Measurements from ENCODE around the gene UBASH3A. TPM values are rescaled to one million over a fixed set of nuclear protein-coding genes. Genes with fewer than 3 reads are reported as not detected.

Gene UBASH3A
- total and polyA plus RNA-seq, 2 experiments from 2014 or later = not detected

DNA sequence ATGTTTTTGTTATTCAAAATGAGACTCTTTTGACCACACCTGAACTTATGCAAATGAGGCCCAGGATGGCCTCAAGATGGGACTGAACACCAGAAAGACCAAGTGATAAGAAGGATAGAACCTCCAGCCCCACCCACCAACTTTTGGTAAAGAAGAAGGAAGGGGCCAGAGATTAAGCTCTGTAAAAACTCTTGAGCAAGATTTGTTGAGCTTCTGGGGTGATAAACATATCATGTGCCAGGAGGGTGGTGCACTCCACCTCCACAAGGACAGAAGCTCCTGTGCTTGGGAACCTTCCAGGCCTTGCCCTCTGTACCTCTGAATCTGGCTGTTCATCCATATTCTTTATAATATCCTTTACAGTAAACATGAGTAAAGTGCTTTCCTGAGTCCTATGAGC, 87.0 kb downstream of the UBASH3A start:
- TF ChIP-seq, protein P1, sequence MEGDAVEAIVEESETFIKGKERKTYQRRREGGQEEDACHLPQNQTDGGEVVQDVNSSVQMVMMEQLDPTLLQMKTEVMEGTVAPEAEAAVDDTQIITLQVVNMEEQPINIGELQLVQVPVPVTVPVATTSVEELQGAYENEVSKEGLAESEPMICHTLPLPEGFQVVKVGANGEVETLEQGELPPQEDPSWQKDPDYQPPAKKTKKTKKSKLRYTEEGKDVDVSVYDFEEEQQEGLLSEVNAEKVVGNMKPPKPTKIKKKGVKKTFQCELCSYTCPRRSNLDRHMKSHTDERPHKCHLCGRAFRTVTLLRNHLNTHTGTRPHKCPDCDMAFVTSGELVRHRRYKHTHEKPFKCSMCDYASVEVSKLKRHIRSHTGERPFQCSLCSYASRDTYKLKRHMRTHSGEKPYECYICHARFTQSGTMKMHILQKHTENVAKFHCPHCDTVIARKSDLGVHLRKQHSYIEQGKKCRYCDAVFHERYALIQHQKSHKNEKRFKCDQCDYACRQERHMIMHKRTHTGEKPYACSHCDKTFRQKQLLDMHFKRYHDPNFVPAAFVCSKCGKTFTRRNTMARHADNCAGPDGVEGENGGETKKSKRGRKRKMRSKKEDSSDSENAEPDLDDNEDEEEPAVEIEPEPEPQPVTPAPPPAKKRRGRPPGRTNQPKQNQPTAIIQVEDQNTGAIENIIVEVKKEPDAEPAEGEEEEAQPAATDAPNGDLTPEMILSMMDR (IDR thresholded peaks at IDR 0.05; ENCODE audit: low read depth, low read length) = no peak
- H3K27me3 ChIP-seq = peaks cover 8% of the 10 kb centered on the region
- H3K27ac ChIP-seq = no peak overlapping the region
- H3K36me3 ChIP-seq = no peaks in the 10 kb centered on the region
- no peaks in the 10 kb centered on the region for H3K9me3 ChIP-seq (ENCODE audit: low read depth)
- H3K4me3 ChIP-seq = no peak overlapping the region
- no peaks in the 10 kb centered on the region for H3K4me1 ChIP-seq (ENCODE audit: low read depth)
- DNase-seq (ENCODE audit: low read depth in 1 of 2, low spot score in 1 of 2) = no peak

DNA sequence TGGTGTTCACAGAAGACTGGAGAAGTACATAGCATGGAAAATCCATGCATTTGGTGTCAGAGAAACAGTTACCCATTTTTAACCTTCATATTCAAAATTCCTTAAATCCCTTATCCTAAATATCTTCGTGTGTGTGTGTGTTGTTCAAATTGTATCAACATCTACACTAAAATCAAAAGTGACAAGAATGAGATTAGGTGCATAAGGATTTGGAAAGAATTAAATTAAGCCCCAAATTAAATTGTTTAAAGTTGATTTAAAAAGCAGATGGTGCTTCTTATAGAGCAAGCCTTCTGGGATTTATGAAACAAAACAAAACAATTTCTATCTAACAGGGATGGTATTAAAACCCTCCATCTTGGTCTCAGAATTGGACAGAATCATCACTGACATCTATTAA, 87.6 kb downstream of the UBASH3A start:
- peaks cover 8% of the 10 kb centered on the region for H3K27me3 ChIP-seq

DNA sequence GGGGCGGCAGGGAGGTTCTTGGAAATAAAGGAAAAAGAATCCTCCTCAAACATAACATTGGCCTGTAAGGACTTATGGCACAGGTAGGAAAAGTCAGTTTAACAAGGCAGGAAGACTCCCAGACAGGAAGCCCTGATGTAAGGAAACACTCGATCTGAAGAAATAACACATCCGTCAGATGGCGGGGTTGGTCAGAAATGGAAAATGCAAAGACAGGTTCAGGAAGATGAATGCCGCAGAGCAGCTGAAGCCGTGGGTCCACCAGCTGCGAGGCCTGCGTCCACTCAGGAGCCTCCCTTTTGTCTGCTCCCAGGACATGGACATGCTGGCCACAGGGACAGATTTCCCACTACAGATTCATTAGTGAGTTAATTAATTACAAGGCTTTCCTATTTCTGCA, 88.5 kb downstream of the UBASH3A start:
- no peak for DNase-seq (ENCODE audit: low read depth in 1 of 2, low spot score in 1 of 2)
- H3K27ac ChIP-seq = no peak overlapping the region
- peaks cover 3% of the 10 kb centered on the region for H3K4me1 ChIP-seq (ENCODE audit: low read depth)
- no peaks in the 10 kb centered on the region for H3K9me3 ChIP-seq (ENCODE audit: low read depth)
- H3K27me3 ChIP-seq = peaks cover 8% of the 10 kb centered on the region
- TF ChIP-seq, protein P1 (IDR thresholded peaks at IDR 0.05; ENCODE audit: low read depth, low read length) = no peak
- no peaks in the 10 kb centered on the region for H3K36me3 ChIP-seq
- H3K4me3 ChIP-seq = no peak overlapping the region

More for the DNA sequence above, 87.6 kb downstream of the UBASH3A start:
- TF ChIP-seq, protein P1 (IDR thresholded peaks at IDR 0.05; ENCODE audit: low read depth, low read length) = no peak
- Histone ChIP-seq H3K9me3 (ENCODE audit: low read depth) (no peaks in the 10 kb centered on the region), H3K27ac (no peak overlapping the region), H3K4me1 (ENCODE audit: low read depth) (no peaks in the 10 kb centered on the region), H3K36me3 (no peaks in the 10 kb centered on the region), H3K4me3 (no peak overlapping the region)
- DNase-seq (ENCODE audit: low read depth in 1 of 2, low spot score in 1 of 2) = no peak

DNA sequence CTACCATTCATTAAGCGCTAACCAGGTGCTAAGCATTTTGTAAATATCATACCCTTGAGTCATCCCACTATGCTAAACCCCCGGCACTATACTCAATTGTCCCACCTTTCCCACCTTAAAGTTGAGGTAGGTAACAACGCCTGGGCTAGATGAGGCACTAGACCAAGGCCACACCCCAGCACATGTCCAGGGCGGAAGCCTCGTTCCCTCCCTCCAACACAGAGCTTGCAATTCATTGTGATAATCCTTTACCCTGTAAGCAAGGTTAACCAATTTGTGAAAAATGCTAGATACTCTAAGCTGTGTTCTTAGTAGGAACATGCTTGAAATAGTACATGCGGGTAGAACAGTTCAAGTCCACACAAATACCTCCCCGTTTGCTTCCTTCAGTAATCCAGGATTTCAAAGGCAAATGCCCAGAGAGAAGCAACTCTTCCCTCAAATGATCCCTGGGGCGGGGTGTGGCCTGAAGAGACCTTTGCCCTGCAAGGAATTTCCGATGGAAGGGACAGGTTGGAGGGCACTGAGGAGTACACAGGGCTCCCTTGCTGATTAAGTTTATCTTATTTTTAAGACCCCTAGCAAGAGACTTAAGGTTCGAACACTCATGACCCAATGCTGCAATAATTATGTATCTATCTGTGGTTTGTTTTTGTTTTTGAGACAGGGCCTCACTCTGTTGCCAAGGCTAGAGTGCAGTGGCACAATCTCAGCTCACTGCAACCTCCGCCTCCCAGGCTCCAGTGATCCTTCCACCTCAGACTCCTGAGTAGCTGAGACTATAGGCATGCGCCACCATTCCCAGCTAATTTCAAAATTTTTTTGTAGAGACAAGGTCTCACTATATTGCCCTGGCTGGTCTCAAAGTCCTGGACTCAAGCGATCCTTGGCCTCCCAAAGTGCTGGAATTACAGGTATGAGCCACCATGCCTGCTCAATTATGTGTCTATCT, 89.7 kb downstream of the UBASH3A start:
- Histone ChIP-seq H3K4me1 (ENCODE audit: low read depth) (peaks cover 4% of the 10 kb centered on the region), H3K9me3 (ENCODE audit: low read depth) (no peaks in the 10 kb centered on the region), H3K36me3 (no peaks in the 10 kb centered on the region), H3K27me3 (peaks cover 8% of the 10 kb centered on the region), H3K27ac (no peak overlapping the region), H3K4me3 (no peak overlapping the region)
- DNase-seq (ENCODE audit: low read depth in 1 of 2, low spot score in 1 of 2) = no peak
- TF ChIP-seq, protein P1 (IDR thresholded peaks at IDR 0.05; ENCODE audit: low read depth, low read length) = no peak

DNA sequence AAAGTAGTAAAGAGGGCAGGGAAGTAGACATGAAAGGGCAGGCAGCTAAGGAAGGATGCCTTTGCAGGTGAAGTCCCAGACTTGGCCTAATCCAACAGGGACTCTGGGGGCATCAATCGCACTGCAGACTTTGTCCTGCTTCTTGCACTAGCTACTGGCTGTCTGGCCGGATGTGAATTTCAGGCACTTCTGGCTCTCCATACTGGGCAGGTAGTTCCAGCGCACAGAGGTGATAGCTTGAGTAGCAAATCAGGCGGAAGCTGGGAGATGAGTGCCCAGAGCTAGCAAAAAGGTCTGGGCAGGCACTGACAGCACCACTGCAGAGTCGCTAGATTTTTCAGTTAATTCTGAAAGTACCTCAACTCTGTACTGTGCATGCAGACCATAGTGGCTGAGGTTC, 91.3 kb downstream of the UBASH3A start:
- H3K27me3 ChIP-seq = peaks cover 8% of the 10 kb centered on the region
- no peak for DNase-seq (ENCODE audit: low read depth in 1 of 2, low spot score in 1 of 2)
- no peaks in the 10 kb centered on the region for H3K9me3 ChIP-seq (ENCODE audit: low read depth)
- TF ChIP-seq, protein P1 (IDR thresholded peaks at IDR 0.05; ENCODE audit: low read depth, low read length) = no peak
- no peaks in the 10 kb centered on the region for H3K36me3 ChIP-seq
- H3K4me1 ChIP-seq (ENCODE audit: low read depth) = peaks cover 4% of the 10 kb centered on the region
- no peak overlapping the region for H3K4me3 ChIP-seq
- H3K27ac ChIP-seq = no peak overlapping the region

Data from cardiac muscle cell (in vitro differentiated cells and primary cell).